NCI-H1105 (cell line): ENCODE results near the gene NFIX.
"Not testable (repeated sequence)": the region's sequence is repeated elsewhere in the genome, so short reads cannot be mapped to it uniquely, and the experiment has no call there.

ENCODE experiments used
- DNase-seq: peaks from one replicate; lab custom pipeline; 2025; lab: John Stamatoyannopoulos, UW

The NFIX gene

DNA sequence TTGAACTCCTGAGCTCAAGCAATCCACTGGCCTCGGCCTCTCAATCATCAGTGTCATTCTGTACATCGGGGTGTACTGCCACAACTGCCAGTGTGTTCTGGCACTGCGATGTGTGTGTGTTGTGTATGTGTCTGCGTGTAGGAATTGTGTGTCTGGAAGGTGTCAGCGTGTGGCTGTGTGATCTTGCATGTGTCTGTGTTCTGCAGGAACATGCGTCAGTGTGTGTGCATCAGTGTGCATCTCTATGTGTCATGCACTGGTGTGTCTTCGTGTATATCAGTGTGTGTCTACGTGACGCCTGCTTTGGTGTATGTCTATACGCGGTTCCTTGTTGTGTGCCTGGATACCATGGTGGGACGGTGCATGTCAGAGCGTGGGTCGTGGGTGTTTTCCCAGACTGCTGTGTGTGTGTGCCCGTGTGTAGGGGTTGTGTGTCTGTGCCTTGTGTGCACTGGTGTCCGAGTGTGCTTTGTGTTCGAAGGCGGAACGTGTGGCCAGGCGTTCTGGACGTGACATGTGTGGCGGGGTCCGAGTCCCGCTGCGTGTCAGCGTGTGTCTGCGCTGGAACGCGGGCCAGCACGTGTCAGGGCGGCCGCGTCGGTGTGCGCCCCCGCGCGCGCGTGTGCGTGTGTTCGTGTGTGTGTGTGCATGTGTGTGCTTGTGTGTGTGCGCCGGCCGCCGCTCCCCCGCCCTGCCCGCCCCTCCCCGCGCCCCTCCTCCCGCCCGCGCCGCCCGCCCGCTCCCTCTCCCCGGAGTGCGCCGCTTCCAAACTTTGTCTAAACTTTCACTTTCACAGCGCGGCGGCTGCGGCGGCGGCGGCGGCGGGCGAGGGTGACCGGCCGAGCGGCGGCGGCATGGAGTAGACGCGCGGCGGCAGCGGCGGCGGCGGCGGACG lies at the start of gene NFIX:
TSS of gene NFIX (plus strand) at position 775 of the 895 bp plus-strand sequence. CDS start 363 bp downstream, outside the sequence.
- no peak for DNase-seq

- DNase-seq = peak; percentile 99
These were observed 49.7 kb upstream of the NFIX start, which contains the start of gene RAD23A for GRCh38 chr19:12945479-12946091. TSS of gene RAD23A (plus strand) at chr19:12945862. CDS start at chr19:12945949, 87 bp downstream.

DNA sequence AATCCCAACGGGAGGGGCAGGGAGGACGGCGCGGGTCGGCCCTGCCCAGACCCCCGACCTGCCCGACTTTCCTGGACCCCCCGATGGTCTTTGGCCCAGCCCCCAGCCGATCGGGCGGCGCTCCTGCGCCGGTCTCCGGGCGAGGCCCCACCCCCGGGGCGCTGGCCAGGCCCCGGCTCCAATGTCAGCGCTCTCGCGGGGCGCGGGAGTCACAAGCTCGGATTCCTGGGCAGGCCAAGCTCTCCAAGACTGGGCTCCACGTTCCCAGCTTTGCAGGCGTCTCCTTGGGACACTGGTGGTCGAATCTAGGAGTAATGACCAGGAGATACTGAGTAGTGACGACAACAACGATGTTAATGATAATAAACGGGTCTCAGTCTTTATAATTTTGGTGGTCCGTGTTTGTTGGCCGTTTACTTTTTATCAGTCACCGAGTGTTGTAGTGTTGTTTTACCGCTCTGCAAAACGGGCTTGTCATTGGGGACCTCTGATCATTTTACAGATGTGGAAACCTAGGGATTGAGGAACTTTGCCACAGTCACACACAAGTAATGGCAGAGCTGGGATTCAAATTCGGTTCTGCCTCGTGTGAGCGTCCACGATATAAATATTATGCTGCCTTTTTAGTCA lies 49.1 kb upstream of the NFIX start:
- no peak for DNase-seq

GRCh38 chr19:12946731-12947496 lies 48.4 kb upstream of the NFIX start:
- DNase-seq = no peak

GRCh38 chr19:12947702-12948611 lies 47.3 kb upstream of the NFIX start:
- DNase-seq = no peak

DNA sequence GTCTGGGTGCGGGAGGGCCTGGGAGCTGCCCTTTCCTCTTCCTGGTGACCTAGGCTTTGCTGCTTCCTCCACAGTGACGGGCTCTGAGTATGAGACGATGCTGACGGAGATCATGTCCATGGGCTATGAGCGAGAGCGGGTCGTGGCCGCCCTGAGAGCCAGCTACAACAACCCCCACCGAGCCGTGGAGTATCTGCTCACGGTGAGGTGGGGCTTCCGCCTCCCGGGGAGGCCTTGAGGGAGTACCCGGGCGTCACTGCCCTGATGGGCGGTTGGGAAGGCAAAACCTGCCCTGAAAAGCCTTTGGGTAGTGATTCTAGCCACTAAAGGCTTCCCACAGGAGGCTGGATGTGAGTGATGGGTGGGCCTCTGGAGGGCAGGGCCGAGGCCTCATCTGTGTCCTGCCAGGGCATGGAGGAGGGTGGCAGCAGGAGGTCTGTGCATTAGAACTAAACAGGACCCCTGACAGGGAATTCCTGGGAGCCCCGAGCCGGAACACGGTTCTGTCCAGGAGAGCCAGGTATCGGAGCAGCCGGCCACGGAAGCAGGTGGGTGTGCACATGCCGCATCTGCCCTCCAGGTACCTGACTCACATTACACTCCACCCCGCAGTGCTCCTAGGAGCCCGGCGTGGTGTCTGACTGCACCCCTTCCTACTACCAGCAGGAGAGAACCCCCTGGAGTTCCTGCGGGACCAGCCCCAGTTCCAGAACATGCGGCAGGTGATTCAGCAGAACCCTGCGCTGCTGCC lies 46.5 kb upstream of the NFIX start:
- no peak for DNase-seq

- no peak for DNase-seq
These were observed 45.7 kb upstream of the NFIX start for GRCh38 chr19:12949363-12950283.

- DNase-seq = not testable (repeated sequence)
These were observed 43.2 kb upstream of the NFIX start for GRCh38 chr19:12952050-12952449.

DNA sequence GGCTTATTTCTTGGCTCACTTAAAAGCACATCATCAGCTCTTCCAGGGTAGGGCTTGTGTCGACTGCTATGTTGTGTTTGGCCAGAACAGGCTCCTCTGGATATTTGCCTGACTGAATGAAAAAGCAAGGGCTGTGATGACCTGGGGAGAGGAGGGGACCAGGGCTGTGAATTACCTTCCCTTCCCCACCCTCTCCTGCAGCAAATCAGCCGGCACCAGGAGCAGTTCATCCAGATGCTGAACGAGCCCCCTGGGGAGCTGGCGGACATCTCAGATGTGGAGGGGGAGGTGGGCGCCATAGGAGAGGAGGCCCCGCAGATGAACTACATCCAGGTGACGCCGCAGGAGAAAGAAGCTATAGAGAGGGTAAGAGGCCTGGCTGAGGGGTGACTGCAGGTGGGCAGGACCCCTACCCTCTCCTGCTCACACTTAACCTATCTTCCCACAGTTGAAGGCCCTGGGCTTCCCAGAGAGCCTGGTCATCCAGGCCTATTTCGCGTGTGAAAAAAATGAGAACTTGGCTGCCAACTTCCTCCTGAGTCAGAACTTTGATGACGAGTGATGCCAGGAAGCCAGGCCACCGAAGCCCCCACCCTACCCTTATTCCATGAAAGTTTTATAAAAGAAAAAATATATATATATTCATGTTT lies 42.7 kb upstream of the NFIX start:
- no peak for DNase-seq

DNA sequence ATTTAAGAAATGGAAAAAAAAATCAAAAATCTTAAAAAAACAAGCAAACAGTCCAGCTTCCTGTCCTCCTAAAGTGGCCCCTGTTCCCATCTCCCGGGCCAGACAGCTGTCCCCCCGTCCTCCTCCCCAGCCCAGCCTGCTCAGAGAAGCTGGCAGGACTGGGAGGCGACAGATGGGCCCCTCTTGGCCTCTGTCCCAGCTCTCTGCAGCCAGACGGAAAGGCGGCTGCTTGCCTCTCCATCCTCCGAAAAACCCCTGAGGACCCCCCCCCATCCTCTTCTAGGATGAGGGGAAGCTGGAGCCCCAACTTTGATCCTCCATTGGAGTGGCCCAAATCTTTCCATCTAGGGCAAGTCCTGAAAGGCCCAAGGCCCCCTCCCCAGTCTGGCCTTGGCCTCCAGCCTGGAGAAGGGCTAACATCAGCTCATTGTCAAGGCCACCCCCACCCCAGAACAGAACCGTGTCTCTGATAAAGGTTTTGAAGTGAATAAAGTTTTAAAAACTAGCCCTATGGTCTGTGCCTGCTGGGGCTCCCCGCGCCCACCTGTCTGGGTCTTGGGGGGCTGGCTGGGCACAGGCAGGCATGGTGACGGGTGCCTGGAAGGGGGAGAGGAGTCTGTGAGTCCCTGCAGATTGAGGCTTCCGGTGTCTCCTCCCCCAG lies 42.0 kb upstream of the NFIX start:
- no peak for DNase-seq

GRCh38 chr19:12953799-12954611 lies 41.3 kb upstream of the NFIX start:
- no peak for DNase-seq

DNA sequence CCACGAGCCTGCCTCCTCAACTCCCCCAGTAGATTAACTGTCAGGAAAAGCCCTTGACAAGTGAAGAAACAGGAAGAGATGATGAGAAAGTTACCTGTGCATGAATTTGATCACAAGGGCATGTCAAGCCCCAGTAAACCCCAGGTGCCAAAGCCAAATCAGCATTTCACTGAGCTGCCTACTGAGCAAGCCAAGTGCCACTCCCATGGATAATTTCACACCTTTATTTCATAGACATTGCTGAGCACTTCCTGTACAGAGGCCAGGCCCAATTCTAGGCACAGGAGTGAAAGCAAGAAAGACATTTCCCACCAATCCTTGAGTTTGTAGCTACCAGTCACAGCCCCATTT lies 40.7 kb upstream of the NFIX start:
- DNase-seq = no peak

- DNase-seq = not testable (repeated sequence)
These were observed 39.7 kb upstream of the NFIX start for GRCh38 chr19:12955575-12955974.

DNA sequence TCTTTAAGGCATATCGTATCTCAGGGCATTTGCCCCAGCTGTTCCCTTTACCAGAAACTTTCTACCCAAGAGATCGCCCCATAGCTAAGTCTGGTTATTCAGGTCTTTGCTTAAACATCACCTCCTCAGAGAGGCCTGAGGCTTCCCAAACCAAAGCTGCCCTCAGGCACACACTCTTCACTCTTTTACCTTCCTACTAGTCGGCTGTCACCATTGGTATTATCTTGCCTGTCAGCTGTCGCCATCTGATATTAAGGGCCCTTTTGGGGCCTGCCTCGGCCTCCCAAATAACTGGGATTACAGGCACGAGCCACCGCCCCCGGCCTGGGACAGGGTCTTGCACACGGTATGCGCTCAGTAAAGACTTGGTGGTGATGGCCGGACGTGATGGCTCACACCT lies 39.3 kb upstream of the NFIX start:
- no peak for DNase-seq

DNA sequence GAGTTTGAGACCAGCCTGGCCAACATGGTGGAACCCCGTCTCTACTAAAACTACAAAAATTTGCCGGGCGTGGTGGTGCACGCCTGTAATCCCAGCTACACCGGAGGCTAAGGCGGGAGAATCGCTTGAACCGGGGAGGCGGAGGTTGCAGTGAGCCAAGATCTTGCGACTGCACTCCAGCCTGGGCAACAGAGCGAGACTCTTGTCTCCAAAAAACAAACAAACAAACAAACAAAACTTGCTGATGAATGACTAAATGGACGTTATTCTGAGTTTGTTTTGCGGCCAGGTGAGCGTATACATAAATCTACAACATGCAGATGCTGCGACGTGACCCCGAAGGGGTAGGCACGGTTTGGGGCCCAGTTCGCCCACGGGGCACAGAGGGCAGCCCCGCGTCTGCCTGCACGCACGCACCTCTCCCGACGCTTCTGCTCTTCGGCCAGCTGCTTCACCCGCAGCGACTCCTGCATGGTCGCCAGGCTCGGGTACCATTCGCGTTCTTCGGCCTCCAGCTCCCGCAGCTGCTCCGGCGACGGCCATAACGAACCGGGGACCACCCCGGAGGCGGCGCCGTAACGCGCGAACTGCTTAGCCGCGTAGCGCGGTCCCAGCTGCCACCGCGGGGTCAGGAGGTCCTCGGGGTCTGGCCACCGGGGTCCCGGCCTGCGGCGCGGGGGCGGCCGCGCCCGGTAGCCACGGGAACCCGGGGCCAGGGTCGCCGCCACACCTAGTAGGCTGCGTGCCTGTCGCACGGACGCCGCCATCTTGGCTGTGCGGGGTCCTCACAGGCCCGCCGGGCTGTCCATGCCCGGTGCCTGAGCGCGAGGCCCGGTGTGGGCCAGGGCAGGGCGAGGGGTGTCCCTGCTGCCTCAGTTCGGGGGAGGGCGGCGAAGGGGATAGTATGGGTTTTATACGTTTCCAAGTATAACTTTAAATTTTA lies 38.6 kb upstream of the NFIX start, which contains the start of gene GADD45GIP1:
TSS of gene GADD45GIP1 (minus strand) at position 778 of the 943 bp plus-strand sequence. CDS start at position 767, 11 bp downstream.
- peak; percentile 79 for DNase-seq

- DNase-seq = not testable (repeated sequence)
These were observed 37.8 kb upstream of the NFIX start for GRCh38 chr19:12957389-12957952.
